Kidney (tissue), 14 donors: ENCODE results near the gene IL17RB. TPM values are rescaled to one million over a fixed set of nuclear protein-coding genes. Genes with fewer than 3 reads are reported as not detected.

Source experiments
- DNase-seq, 5 donors: peaks; one replicate each; pipeline ENCODE4 v3.0.0-alpha.2; 2013 to 2020
- FAIRE-seq: peaks from 2 replicates; lab custom pipeline; 2012; peaks lifted over from hg19 to GRCh38; lab: Jason Lieb, UNC
- H3K27ac ChIP-seq, 2 donors: one replicate each; pipeline ENCODE4 v1.7.0; 2013; ENCODE audit warnings: low read depth in 2 of 2, low read length in 2 of 2, inconsistent platforms in 1 of 2
- H3K27me3 ChIP-seq: one replicate; pipeline ENCODE4 v1.7.1; 2013; ENCODE audit warnings: low read length, inconsistent platforms; ENCODE audit not compliant: control insufficient read depth, insufficient read depth
- H3K36me3 ChIP-seq, 3 donors: one replicate each; pipeline versions ENCODE4 v1.7.0 to v1.7.1; 2013; ENCODE audit warnings: low read length in 3 of 3, control low read depth in 1 of 3, inconsistent platforms in 1 of 3; ENCODE audit not compliant: insufficient read depth in 3 of 3, control insufficient read depth in 2 of 3
- H3K4me1 ChIP-seq, 3 donors: one replicate each; pipeline versions ENCODE4 v1.7.0 to v1.7.1; 2013; ENCODE audit warnings: low read length in 3 of 3, inconsistent platforms in 1 of 3, low read depth in 1 of 3; ENCODE audit not compliant: control insufficient read depth in 2 of 3, insufficient read depth in 2 of 3
- H3K4me3 ChIP-seq, 3 donors: one replicate each; pipeline versions ENCODE4 v1.7.0 to v1.8.1; 2013; ENCODE audit warnings: low read length in 3 of 3, control low read depth in 1 of 3, inconsistent platforms in 1 of 3
- H3K9ac ChIP-seq, 3 donors: one replicate each; pipeline versions ENCODE4 v1.7.0 to v1.7.1; 2013; ENCODE audit warnings: low read length in 3 of 3, control low read depth in 1 of 3, inconsistent platforms in 1 of 3
- H3K9me3 ChIP-seq, 3 donors: one replicate each; pipeline versions ENCODE4 v1.7.0 to v1.7.1; 2013; ENCODE audit warnings: low read length in 3 of 3, control low read depth in 1 of 3, inconsistent platforms in 1 of 3; ENCODE audit not compliant: control insufficient read depth in 2 of 3, insufficient read depth in 1 of 3
- CTCF ChIP-seq: IDR thresholded peaks from 3 replicates; pipeline ENCODE4 v1.5.1; 2012; ENCODE audit warnings: mild to moderate bottlenecking, moderate library complexity, borderline replicate concordance; ENCODE audit not compliant: insufficient read depth; ENCODE audit errors: extremely low read depth
- intact Hi-C: fragments of 100-400 bp; cut with DNase I; formaldehyde crosslinking; loops from one replicate; pipeline ENCODE4 v1.11.1; 2022
- polyA plus RNA-seq: library from polyadenylated mRNA; stranded (reverse); fragments of 350-450 nt; fragmentation: Illumina TruSeq; extraction: RNeasy Lipid Tissue Mini Kit (QIAGEN cat#74804); gene quantifications from one replicate; pipeline ENCODE4 v1.2.3, GENCODE V29; 2014; ENCODE audit warnings: low read depth, low replicate concordance; ENCODE audit not compliant: insufficient read depth
- total RNA-seq: library from RNA; stranded (reverse); fragmentation: NEBNext Ultra II Directional; extraction: Animal tissue kit (Norgen Biotek cat#: 25700); gene quantifications from one replicate; pipeline ENCODE4 v1.2.1, GENCODE V29; 2021
- donor health status: control.
- donor health status: control.
- donor health status: control.
- donor health status: control.
- donor health status: control.
- donor health status: DM: yes; HTN: yes; CAD: no.
- donor health status: Normal renal cell carcinoma (clear cell type).

The IL17RB gene
- total and polyA plus RNA-seq, 2 donors from 2014 or later, result 27.7 to 87.4 TPM

GRCh38 chr3:53860196-53860595 is 13.8 kb downstream of the IL17RB start:
- intact Hi-C loops, result no loop called here
- no peak for TF ChIP-seq CTCF
- no peak overlapping the region for H3K27ac ChIP-seq

GRCh38 chr3:53862241-53862640 is 15.9 kb downstream of the IL17RB start:
- no peak overlapping the region for H3K9ac ChIP-seq
- DNase-seq, result no peak
- intact Hi-C loops, result no loop called here
- peaks cover 3 to 8% (median 6%) of the 10 kb centered on the region in 3 donors for H3K36me3 ChIP-seq
- FAIRE-seq, result no peak
- H3K27me3 ChIP-seq, result no peaks in the 10 kb centered on the region
- TF ChIP-seq CTCF, result no peak
- H3K4me1 ChIP-seq, result peaks cover 0 to 8% (median 4%) of the 10 kb centered on the region in 3 donors
- no peaks in the 10 kb centered on the region for H3K9me3 ChIP-seq
- H3K27ac ChIP-seq, result no peak overlapping the region
- no peak overlapping the region for H3K4me3 ChIP-seq

More at GRCh38 chr3:53860196-53860595, 13.8 kb downstream of the IL17RB start:
- peaks cover 5 to 8% (median 5%) of the 10 kb centered on the region in 3 donors for H3K36me3 ChIP-seq
- H3K27me3 ChIP-seq, result no peaks in the 10 kb centered on the region
- H3K9me3 ChIP-seq, result no peaks in the 10 kb centered on the region
- no peak overlapping the region for H3K9ac ChIP-seq
- DNase-seq (no peak), FAIRE-seq (no peak)
- no peak overlapping the region for H3K4me3 ChIP-seq
- H3K4me1 ChIP-seq, result peaks cover 0 to 8% (median 4%) of the 10 kb centered on the region in 3 donors

GRCh38 chr3:53863145-53863544 is 16.8 kb downstream of the IL17RB start:
- no peaks in the 10 kb centered on the region for H3K9me3 ChIP-seq
- no peak overlapping the region for H3K27ac ChIP-seq
- DNase-seq (no peak), FAIRE-seq (no peak)
- H3K27me3 ChIP-seq, result no peaks in the 10 kb centered on the region
- no peak overlapping the region for H3K4me3 ChIP-seq
- peaks cover 0 to 4% (median under 1%) of the 10 kb centered on the region in 3 donors for H3K4me1 ChIP-seq
- TF ChIP-seq CTCF, result no peak
- intact Hi-C loops, result no loop called here
- no peak overlapping the region for H3K9ac ChIP-seq
- H3K36me3 ChIP-seq, result peaks cover 8 to 11% (median 9%) of the 10 kb centered on the region in 3 donors
